ENCODE data around the gene GALR1.
"Not testable (repeated sequence)": the region's sequence is repeated elsewhere in the genome, so short reads cannot be mapped to it uniquely, and the experiment has no call there.

GALR1 gene

GRCh38 chr18:77250501-77250925 lies 865 bp downstream of the GALR1 start:
- H3K27ac ChIP-seq, result no peak overlapping the region
- DNase-seq (ENCODE audit: low read depth, low spot score), result no peak

- no peak for DNase-seq (ENCODE audit: low read depth, low spot score)
- H3K27ac ChIP-seq, result no peak overlapping the region
These were observed 1.5 kb downstream of the GALR1 start for GRCh38 chr18:77250926-77251729.

DNA sequence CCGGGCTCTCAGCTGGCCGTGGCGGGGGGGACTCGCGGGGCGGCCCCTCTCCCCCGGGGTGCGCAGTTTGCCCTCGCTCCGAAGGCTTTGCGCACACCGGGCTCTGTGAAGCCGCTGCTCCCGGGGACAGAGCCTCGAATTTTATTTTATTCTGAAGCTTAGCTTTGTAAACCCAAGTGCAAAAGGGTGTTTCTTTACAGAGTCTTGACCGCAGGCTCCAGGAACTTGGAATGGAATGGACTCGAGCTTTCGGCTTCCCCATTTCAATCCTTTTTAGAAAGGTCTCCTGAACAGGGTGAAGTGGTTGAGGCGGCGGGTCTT lies 2.0 kb downstream of the GALR1 start:
- no peak overlapping the region for H3K27ac ChIP-seq
- DNase-seq (ENCODE audit: low read depth, low spot score), result no peak

GRCh38 chr18:77254711-77255405 lies 5.2 kb downstream of the GALR1 start:
- DNase-seq (ENCODE audit: low read depth, low spot score), result no peak
- H3K27ac ChIP-seq, result no peak overlapping the region

- H3K27ac ChIP-seq, result no peak overlapping the region
- DNase-seq (ENCODE audit: low read depth, low spot score), result no peak
These were observed 5.9 kb downstream of the GALR1 start for GRCh38 chr18:77255426-77256105.

DNA sequence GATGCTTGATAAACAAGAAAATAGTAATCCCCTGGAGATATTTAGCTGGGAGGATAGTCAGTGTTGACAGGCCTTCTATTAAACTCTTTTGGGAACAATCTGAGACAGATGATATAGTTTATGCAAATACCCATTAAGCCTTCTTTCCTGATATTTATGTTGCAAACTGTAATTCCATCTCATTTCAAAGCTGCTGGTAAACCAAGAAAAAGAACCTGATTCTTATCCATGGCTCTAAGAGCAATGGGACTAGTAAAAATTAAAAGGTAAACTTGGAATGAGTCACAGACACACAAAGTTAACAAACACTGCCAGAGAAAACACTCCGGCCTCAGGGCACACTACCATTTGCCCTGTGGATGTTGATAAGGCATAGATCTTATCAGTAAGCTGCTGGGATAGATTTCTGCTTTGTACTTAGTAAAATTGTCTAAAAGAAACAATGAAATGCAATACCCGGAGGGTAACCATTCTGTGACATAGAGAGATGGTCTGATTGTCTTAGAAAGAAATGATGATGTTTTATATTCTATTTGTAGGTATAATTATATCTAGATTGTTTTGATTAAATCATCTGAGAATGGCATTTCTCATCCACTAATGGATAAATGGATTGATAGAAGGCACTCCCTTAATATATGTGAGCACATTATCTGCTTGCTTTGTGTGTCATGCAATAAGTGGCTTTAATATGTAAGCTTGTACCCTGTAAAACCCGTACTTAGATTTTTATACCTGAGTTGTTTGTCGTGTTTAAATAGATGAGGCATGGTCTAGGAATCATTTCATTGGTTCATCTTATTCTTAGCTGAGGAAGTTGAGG lies 13.2 kb downstream of the GALR1 start:
- H3K27ac ChIP-seq, result no peak overlapping the region
- no peak for DNase-seq (ENCODE audit: low read depth, low spot score)

GRCh38 chr18:77263466-77263763 lies 13.8 kb downstream of the GALR1 start:
- no peak for DNase-seq (ENCODE audit: low read depth, low spot score)

GRCh38 chr18:77267969-77268368 lies 18.3 kb downstream of the GALR1 start:
- no peak for DNase-seq (ENCODE audit: low read depth, low spot score)
- H3K27ac ChIP-seq, result no peak overlapping the region

More at GRCh38 chr18:77263466-77263763, 13.8 kb downstream of the GALR1 start:
- no peak overlapping the region for H3K27ac ChIP-seq

DNA sequence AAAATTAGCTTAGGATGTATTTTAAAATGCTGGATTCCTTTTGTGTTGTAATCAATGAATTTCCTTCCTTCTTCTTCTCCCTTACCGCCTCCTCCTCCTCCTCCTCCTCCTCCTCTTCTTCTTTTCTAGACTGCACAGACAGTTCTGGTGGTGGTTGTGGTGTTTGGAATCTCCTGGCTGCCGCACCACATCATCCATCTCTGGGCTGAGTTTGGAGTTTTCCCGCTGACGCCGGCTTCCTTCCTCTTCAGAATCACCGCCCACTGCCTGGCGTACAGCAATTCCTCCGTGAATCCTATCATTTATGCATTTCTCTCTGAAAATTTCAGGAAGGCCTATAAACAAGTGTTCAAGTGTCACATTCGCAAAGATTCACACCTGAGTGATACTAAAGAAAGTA lies 18.8 kb downstream of the GALR1 start:
- H3K27ac ChIP-seq, result no peak overlapping the region
- DNase-seq (ENCODE audit: low read depth, low spot score), result no peak

DNA sequence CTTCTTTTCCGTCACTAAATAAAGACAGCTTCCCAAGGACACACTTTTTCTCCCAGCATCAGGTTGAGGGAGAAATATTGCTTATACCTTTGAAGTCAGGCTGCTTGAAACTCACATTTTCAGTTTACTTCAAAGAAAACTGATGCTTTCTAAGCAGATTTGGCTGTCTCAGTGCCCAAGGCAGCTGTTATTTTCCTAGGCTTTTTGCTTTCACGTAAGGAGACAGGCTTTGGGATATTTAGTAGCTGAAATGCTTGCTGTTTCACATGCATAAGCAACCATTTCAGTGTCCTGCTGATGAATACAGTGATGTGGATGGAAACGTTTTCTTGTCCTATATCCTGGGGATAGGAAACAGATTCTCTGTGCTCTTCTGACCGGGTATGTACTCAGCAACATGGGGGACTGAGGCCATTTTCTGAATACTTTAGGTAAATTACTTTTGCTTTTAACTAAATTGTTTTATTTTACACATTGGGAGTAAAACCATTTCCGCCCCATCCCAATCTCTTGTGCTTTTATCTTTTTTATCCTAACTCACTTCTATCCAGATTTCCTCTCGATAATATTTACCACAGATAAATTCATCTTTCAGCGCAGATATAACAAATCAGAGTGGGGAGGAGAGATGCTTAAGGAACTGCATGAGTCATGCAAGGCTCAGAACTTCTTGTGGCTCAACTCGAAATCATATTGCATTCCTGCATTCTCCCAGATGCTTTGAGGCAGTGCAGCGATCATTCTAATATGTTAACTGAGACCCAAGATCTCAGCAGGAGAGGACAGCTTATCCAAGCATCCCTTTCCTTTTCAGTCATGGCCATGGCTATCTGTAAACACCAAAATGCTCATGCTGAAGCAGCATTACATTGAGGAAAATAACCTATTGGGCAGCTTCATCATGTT lies 22.2 kb downstream of the GALR1 start:
- no peak for DNase-seq (ENCODE audit: low read depth, low spot score)
- H3K27ac ChIP-seq, result no peak overlapping the region

DNA sequence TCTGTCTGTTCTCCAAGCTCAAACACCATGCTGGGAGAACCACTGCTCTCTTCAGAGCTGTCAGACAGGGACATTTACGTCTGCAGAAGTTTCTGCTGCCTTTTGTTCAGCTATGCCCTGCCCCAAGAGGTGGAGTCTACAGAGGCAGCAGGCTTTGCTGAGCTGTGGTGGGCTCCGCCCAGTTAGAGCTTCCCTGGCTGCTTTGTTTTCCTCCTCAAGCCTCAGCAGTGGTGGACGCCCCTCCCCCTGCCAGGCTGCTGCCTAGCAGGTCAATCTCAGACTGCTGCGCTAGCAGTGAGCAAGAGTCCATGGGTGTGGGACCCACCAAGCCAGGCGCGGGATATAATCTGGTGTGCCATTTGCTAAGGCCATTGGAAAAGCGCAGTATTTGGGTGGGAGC lies 41.2 kb downstream of the GALR1 start:
- H3K27ac ChIP-seq; DNase-seq (ENCODE audit: low read depth, low spot score): not testable (repeated sequence)

GRCh38 chr18:77298172-77298571 lies 48.5 kb downstream of the GALR1 start:
- no peak for DNase-seq (ENCODE audit: low read depth, low spot score)
- H3K27ac ChIP-seq, result no peak overlapping the region

- H3K27ac ChIP-seq, result no peak overlapping the region
- DNase-seq (ENCODE audit: low read depth, low spot score), result no peak
These were observed 50.1 kb downstream of the GALR1 start for GRCh38 chr18:77299706-77300105.

GRCh38 chr18:77300579-77300978 lies 50.9 kb downstream of the GALR1 start:
- no peak for DNase-seq (ENCODE audit: low read depth, low spot score)
- H3K27ac ChIP-seq, result no peak overlapping the region

DNA sequence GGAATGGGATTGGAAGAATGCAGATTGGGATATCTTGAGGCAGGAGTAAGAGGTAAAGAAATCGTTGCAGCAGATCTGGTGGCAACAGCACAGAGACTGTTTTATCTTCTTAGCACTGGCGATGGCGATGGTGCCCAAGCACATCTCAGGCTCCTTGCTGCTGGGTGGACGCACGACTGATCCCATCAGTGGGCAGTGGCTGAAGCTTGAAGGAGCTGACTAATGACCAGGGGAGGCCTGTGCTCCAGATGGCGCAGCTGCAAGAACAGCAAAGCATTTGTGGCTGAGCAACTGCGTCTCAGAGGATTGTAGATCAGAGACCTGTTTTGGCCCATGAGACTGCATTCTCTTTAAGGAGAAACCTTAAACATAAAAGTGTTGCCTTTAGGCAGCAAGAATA lies 54.6 kb downstream of the GALR1 start:
- no peak for DNase-seq (ENCODE audit: low read depth, low spot score)
- H3K27ac ChIP-seq, result no peak overlapping the region

DNA sequence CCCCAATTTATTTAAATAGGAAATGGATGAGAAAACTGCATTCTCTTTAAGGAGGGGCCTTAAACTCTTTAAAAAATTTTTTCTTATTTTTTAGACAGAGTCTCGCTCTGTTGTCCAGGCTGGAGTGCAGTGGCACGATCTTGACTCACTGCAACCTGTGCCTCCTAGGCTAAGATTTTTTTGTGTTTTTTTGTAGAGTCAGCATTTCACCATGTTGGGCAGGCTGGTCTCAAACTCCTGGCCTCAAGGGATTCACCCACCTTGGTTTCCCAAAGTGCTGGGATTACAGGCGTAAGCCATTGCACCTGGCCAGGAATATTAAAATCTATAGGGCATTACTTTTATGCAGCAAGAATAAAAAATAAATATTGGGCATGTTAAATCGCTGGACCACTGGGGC lies 56.0 kb downstream of the GALR1 start:
- no peak for DNase-seq (ENCODE audit: low read depth, low spot score)
- H3K27ac ChIP-seq, result no peak overlapping the region

DNA sequence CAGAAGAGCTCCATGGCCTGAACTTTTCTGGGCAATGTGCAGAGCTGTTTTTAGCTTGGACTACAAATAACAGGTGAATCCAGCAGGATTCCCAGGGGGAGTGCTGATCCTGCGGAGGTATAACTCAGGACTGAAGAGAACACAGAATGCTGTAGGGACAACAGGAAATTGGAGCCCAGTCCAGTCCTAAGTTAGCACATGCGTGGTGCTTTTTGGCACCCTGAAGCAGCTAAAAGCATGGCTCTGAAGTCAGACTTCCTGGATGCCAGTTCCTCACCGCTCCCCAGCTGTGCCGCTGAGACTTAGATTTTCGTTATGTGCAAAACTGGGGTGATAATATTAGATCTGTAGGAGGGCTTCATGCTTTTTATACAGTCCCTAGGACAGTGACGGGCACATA lies 58.6 kb downstream of the GALR1 start:
- no peak overlapping the region for H3K27ac ChIP-seq
- DNase-seq (ENCODE audit: low read depth, low spot score), result no peak

DNA sequence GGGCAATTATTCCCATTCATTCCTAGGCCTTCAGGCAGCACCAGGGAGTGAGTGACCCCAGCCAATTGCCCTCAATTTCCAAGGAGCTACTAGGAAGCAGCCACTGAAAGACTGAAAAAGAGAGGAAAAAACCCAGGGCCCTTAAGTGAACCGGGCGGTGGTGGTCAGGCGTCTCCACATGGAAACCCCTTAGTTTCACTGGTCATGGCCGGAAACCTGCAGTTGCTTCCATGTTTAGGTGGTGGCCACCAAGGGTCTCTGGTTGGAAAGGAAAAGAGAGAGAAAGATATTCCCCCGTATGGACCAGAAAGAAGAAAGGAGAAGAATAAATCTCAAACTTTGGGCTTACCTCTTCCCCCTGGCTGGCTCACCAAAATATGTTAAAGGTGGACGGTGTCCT lies 64.9 kb downstream of the GALR1 start:
- no peak for DNase-seq (ENCODE audit: low read depth, low spot score)
- no peak overlapping the region for H3K27ac ChIP-seq

DNA sequence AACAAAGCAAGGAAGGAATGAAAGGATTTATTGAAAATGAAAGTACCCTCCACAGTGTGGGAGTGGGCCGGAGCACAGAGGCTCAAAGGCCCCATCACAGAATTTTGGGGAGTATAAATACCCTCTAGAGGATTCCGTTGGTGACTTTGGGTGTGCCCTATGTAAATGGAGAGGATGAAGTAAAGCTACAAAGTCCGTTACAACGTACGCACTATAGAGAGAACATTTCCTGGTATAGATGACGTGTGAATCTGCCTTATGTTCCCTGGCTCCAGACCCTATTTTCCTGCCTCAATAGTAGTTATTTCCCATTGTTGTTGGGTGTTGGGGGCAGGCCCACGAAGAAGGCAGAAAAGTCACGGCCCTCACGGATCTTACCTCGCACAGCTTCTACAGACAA lies 65.3 kb downstream of the GALR1 start:
- DNase-seq (ENCODE audit: low read depth, low spot score), result no peak
- H3K27ac ChIP-seq, result no peak overlapping the region

- no peak for DNase-seq (ENCODE audit: low read depth, low spot score)
- no peak overlapping the region for H3K27ac ChIP-seq
These were observed 66.4 kb downstream of the GALR1 start for GRCh38 chr18:77316008-77316407.

Measured in epithelial cell of prostate (primary cell).